GF-D8 (cell line): Measurements from ENCODE around the gene SIAH1.
"Not testable (repeated sequence)": the region's sequence is repeated elsewhere in the genome, so short reads cannot be mapped to it uniquely, and the experiment has no call there.

Experiments
- DNase-seq: peaks from one replicate; lab custom pipeline; 2025; lab: John Stamatoyannopoulos, UW

The SIAH1 gene

GRCh38 chr16:48366165-48367093 is 18.8 kb downstream of the SIAH1 start:
- peak; percentile 42 for DNase-seq

- DNase-seq = no peak
These were observed 19.5 kb downstream of the SIAH1 start for GRCh38 chr16:48365601-48366164.

- no peak for DNase-seq
These were observed 20.1 kb downstream of the SIAH1 start for GRCh38 chr16:48365025-48365600.

DNA sequence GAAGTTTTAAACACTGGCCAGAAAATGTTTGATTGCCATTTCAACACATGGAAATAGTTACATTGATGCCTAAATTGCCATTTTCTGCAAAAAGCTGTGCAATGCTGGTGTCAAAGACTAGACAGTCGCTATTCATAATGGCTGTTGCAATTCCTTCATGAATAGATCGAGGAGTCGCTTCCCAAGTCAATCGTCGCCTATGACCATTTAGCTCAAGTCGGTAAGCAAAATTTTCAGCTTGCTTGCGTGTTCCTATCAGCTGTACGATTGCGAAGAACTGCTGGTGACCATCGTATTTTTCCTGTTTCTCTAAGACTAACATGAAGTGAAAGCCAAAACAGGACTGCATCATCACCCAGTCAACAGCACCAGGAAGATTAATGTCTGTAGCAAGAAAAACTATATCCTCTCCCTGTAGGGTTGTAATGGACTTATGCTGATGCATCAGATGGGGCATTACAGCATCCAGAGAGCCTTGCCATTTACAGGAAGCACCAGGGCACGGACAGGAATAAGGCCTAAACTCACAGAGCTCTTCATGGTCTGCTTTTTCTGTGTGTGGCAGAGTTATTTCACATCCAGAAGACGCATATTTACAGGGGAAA is 23.6 kb downstream of the SIAH1 start:
- no peak for DNase-seq

DNA sequence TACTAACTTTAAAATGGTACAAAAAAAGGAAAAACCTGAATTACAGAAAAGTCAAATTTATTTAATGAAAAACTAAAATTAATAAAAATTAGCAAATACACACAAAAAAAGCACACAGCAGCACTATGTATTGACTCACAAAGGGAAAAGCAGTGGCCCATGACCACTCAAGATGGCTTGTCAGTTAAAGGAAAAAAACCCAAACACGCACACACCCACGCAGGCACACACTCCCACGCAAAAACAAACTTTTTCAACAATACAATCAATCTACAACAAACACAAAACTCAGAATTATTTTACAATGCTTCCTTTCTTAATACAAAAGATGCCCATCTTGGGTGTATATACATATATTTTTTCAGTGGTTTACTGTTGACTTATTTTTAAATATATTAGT is 24.2 kb downstream of the SIAH1 start:
- DNase-seq = no peak

- no peak for DNase-seq
These were observed 25.2 kb downstream of the SIAH1 start for GRCh38 chr16:48359983-48360382.

- no peak for DNase-seq
These were observed 26.8 kb downstream of the SIAH1 start for GRCh38 chr16:48358419-48358818.

DNA sequence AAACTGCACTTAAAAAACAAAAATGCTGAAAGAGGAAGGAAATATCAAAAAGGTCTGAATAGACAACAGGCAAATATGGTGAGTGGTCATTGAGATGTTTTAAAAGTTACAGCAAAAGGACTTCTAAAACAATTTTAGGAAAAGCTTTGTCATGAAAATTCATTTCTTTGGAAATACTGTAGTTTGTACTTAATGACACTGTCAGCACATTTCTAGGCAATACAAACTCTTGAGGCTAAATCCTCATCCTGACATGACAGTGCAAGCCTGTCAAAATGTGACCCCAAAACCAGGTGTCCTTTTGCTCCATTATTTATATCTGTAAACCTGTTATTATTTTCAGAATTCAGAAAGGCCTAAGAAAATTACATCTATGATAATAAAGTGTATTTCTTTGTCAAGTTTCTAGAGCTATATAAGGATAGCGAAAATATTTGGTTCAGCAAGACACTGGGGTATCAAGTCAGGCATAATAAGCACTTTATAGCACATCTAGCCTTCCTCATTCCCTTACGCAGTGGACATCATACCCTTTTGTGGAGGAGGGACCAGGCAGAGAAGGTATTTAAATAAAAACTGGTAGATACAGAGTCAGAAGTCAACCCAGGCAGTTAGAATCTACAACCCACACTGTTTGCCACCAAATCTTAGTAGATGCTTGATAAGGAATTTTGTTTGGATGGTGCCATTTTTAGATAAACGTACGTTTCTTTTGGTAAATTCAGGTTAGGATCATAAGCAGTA is 28.4 kb downstream of the SIAH1 start:
- DNase-seq = no peak

DNA sequence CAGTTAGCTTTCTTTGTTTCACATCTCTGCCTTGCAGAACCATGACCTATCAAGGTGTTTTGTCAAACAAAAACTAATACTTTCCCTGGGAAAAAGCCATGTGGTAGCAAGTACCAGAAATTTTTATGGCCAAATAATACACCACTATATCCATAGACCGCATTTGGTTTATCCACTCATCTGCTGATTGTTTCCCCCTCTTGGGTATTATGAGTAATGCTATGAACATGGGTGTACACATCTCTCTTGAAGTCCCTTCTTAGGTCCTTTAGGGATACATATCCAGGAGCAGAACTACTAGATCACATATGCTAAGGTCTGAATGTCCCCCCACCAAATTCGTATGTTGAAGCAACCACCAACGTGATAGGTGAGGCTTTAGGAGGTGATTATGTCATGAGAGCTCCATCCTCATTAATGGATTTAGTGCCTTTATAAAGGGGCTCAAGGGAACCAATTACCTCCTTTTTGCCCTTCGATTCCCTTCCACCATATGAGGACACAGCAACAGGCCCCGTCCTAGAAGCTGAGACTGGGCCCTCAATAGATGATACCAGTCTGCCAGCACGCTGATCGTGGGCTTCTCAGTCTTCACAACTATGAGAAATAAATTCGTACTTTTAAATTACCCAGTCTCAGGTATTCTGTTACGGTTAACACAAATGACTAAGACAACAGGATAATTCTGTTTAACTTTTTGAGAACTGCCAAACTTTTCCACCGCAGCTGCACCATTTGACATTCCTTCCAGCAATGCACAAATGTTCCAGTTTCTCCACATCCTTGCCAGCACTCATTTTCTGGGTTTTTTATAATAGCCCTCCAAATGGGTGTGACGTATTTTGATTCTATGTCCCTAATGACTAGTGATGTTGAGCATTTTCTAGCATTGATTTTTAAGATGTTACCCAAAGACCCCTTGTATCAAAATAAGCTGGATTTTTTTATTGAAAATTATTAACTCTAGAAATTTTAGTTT is 30.0 kb downstream of the SIAH1 start:
- DNase-seq = no peak

DNA sequence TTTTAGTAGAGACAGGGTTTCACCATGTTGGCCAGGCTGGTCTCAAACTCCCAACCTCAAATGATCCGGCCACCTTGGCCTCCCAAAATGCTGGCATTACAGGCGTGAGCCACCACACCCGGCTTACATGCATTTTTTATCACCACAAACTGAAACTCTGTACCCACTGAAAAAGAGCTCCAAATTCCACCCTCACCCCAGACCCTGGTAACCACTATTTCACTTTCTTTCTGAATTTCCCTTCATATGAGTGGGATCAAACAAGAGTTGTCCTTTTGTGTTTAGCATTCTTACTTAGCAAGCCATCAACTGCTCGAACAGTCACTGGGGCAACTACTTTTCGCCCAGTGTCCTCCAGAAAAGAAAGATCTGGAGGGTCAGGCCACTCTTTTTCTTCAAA is 30.8 kb downstream of the SIAH1 start:
- not testable (repeated sequence) for DNase-seq

GRCh38 chr16:48353565-48354163 is 31.5 kb downstream of the SIAH1 start:
- DNase-seq = peak; percentile 12

DNA sequence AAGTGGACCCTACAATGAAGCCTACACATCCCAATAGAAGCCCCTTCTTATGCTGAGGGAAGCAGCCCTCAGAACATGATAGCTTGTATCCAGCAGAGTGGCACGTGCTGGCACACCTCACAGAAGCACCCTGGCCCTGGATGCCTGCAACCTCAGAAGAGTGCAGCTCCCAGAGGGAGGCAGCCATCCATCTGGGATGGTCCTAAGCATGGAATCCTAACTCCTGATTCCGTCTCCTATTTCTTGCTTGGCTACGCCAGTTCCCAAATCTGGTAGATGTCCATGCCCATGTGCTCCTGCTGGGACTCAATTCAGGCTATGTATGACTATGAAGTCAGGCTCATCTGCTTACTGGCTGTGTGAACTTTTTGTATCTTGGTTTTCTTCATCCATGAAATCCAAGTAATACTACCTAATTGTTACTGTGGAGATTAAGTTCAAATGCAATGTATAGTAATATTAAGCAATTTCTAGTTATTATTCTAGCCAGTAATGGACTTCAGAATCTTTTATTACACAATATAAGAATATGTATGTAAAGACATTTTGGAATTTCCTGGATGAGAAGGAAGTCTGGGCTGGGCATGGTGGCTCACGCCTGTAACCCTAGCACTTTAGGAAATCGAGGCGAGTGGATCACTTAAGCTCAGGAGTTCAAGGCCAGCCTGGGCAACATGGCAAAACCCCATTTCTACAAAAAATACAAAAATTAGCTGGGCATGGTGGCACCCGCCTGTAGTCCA is 32.4 kb downstream of the SIAH1 start:
- DNase-seq = no peak

DNA sequence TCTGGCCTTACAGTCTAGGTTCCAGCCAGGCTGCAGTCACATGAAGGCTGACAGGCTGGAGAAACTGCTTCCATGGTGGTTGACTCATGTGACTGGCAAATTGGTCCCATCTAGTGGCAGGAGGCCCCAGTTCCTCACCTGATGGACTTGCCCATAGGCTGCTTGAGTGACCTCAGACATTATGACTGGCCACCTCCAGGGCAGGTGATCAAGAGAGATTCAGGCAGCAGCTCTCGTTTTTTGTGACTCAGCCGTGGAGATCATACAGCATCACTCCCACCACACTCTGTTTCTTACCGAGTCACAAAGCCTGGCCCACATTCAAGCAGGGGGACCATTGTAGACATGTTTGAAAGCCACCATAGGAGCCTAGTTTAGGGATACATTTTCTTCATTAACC is 34.5 kb downstream of the SIAH1 start:
- no peak for DNase-seq

DNA sequence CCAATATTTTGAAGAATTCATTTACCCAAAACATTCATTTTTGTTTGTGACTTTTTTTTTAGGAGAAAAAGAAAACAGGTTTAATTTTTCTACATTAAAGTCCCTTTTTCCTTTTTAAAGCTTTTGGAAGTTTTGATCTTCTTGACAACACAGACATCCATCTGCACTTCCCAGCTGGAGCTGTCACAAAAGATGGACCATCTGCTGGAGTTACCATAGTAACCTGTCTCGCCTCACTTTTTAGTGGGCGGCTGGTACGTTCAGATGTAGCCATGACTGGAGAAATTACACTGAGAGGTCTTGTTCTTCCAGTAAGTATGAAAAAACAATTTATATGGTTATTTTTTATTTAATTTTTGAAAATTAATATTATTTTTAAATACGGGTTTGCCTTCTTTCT is 37.2 kb downstream of the SIAH1 start:
- no peak for DNase-seq

DNA sequence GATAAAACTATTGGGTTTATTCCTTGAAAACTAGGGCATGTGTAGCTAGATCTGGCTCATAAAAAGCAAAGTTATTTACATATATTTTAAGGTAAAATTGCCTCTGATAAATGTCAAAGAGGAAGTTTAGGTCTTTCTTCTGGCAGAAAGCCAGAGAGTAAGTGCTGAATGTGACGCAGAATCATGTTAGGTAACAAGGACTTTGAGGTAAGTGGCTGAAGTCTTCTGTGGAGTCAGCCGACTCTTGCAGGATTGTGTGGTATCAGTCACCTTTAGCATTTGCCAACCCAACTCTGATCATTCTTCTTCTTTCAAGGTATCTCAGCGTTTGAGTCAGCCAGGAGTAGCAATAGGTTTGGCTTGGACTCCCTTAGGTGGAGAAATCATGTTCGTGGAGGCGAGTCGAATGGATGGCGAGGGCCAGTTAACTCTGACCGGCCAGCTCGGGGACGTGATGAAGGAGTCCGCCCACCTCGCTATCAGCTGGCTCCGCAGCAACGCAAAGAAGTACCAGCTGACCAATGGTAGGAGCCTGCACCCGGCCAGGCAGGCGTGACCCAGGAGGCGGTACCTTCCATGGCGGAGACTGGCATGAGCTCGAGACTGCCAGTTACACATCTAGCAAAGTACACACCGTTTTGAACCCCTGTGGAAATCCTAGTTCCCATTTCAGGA is 37.9 kb downstream of the SIAH1 start:
- no peak for DNase-seq

GRCh38 chr16:48342591-48342990 is 42.6 kb downstream of the SIAH1 start:
- no peak for DNase-seq

DNA sequence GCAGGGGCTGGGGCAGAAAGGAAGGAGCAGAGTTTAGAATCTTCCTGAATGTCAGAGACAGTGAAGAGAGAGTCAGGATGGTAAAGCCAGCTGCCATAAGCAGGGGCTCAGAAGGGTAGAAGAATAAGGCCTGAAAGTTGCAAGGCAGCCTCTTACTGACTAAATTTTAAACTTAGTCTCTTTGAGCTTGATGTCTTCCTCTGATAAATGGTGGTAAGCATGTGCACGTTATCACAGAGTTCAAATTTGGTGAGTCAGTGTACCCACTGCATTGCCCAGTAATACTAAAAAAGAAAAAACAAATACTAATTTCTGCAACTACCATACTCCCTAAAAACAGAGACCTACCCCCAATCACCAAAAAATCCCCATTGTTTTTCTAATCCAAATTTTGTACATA is 45.2 kb downstream of the SIAH1 start:
- DNase-seq = no peak

DNA sequence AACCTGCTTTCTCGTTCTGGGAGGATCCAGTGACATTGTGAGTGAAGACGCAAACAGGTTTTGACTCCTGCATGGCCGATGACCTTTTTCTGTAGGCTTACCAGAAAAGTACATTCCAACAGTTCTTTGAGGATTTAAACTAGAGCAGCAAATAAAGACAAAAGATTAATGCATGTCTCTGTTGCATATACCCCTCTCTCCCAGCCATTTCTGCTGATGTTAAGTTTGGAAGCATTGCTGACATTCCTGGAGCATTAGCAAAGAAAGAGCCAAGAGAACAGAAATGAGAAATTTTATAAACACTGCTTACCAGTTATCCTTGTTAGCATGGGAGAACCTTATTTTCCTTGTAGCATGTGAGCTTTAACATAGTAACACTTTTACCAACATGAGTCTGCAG is 49.3 kb downstream of the SIAH1 start:
- DNase-seq = no peak

DNA sequence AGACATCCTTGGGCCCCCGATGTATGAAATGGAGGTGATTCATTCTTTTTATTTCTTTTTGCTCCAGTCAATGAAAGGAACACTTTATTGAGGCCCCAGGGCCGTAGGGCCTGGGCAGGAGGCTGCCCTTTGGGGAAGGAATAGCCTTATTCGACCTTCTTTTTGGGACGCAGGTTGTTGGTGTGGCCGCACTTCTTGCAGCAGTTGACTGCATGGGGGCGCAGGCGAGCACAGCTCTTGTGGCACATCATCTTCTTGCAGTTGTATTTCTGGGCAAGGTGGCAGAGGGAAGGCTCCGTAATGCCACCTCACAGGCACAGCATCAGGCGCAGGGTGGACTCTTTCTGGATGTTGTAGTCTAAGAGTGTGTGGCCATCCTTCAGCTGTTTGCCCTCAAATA is 50.9 kb downstream of the SIAH1 start:
- DNase-seq = no peak
